IPS-11a (cell line): ENCODE results near the gene SUPT3H.

Source experiments
- H3K4me3 ChIP-seq: one replicate; pipeline ENCODE4 v1.5.1; 2013; ENCODE audit warnings: low read depth, low read length, control low read depth

The SUPT3H gene

DNA sequence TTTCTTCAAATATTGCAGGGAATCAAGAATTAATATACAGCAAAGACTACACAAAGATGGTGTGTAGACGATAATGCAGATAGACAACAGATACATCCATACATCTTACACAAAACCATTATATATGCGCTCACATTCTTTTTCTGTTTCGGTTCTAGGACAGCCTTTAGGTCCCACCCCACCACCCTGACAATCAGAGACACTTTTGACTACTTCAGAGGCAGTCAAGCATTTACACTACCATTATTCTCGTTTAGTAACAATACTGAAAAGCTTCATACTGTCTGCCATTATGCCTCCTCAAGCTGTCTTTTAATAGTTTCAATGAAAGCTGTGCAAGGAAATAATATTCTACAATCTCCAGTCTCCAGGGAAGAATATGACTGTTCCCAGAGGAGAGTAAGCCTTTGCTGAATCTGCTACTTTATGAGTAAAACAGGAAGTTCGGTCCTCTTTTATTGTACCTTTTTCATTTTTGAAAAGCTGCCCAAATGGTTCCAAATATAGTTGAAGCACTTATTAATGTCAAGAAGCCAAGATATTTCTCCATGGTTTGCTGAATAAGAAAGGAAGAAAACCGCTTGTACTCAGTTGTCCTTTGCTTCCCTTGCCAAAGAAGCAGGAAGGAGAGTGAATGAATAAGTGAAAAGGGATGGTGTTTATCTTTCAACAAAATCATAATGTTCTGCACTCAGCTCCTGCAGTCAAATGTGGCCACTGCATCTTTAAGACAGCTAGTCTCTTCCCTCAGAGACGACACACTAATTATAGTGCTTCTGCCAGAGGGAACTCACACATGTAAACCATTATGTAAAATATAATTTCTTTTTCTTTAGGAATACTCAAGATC, 521.9 kb downstream of the SUPT3H start:
- H3K4me3 ChIP-seq: no peak overlapping the region

GRCh38 chr6:44854712-44855443, 522.9 kb downstream of the SUPT3H start:
- H3K4me3 ChIP-seq: no peak overlapping the region

DNA sequence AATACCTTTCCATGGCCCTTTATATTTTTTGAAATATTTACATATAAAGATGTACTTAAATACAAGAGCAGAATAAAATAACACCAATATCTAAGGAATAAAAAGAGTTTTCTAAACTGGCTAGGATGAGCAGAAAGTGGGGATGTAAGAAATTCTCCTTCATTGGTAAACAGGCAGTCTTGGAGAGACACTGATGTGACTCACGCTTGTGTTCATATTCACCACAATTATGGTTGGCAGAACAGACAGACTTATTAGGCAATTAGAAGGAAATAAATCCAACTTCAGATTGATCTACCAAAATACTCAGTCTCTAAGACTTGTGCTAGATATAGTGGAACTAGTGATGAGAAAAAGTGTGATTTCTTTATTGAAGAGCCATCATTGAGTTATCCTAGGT, 526.6 kb downstream of the SUPT3H start:
- H3K4me3 ChIP-seq: no peak overlapping the region

DNA sequence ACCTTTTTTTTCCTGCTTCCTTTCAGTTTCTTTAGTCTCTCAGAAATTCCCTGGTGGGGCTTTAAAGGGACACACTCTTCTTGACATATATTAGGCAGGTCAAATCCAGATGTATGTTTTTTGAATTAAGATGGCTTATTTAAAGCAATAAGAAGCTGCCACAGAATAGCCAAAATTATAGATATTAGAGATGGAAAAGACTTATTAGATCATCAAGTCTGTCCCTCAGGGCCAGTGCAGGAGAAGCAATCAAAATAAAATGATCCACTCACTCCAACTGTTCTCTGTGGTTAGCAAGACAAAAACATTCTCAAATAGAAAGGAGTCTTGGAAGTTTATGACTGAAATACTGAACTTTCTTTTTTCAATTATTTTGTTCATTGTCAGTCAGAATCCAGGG, 527.4 kb downstream of the SUPT3H start:
- H3K4me3 ChIP-seq: no peak overlapping the region

GRCh38 chr6:44849806-44850205, 527.9 kb downstream of the SUPT3H start:
- H3K4me3 ChIP-seq: no peak overlapping the region

GRCh38 chr6:44843734-44844133, 534.0 kb downstream of the SUPT3H start:
- no peak overlapping the region for H3K4me3 ChIP-seq

DNA sequence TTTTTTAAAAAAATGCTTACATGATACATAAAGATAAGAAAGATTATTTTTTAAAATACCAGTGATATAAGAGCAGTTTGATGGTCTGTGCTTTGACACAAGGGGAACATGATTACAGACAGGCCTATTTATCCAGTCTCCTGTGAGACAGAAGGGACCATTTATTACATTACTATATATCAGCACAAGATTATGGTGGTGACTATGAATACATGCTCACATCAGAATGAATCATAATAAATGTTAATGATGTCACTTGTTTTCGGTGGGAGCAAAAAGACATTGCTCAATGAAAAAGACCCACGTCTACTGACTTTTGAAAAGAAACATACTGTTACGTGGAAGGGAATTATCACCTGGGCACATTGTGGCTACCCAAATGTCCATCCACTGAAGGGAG, 535.1 kb downstream of the SUPT3H start:
- no peak overlapping the region for H3K4me3 ChIP-seq

DNA sequence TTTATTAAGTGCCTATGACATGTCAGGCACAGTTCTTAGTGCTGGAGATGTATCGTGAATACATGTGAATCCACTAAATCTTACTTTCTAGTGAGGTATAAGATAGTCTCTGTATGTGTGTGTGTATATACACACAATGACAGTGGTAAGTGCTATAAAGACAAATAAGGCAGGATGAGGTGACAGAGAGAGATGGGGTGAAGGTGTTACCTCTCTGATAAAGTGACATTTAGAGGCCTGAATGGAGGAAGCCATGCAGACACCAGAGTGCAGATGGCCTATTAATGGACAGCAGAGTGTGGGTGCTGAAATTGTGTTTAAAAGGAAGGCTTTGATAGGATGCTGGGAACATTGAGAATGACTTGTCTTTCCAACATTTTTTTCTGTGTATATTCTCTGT, 535.9 kb downstream of the SUPT3H start:
- H3K4me3 ChIP-seq: no peak overlapping the region

DNA sequence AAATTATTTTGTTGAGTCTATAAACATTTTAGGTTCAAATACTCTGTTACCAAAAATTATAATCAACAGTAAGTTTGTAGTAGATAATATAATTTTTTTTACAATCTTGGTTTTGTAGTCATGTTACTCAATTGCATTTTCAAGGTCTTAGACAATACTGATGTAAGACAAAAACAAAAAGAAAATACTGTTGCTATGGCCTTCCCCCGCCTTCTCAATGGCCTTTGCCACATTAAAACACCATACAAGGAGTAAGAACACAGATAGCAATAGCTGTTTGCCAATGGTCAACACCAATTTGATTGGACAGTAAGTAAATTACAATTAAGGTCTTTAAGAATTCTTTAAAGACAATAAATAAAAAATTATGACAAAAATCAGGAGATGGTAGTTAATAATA, 540.0 kb downstream of the SUPT3H start:
- no peak overlapping the region for H3K4me3 ChIP-seq

DNA sequence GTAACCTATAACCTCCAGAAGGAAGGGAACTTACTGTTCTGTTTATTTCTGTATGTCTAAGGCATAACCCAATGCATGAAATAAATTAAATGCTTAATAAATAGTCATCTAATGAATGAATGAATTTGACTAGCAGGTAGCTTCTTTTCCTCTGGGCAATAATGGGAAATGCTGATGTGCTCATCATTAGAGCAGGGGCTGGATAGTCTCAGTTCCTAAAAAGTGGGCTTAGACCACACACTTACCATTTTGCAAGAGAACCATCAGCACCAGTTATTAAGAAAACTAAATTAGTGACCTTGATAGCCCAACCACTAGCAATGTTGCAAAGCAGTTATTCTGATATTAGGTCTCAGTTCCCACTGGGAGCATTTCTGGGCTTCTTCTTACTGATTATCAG, 540.5 kb downstream of the SUPT3H start:
- H3K4me3 ChIP-seq: no peak overlapping the region

DNA sequence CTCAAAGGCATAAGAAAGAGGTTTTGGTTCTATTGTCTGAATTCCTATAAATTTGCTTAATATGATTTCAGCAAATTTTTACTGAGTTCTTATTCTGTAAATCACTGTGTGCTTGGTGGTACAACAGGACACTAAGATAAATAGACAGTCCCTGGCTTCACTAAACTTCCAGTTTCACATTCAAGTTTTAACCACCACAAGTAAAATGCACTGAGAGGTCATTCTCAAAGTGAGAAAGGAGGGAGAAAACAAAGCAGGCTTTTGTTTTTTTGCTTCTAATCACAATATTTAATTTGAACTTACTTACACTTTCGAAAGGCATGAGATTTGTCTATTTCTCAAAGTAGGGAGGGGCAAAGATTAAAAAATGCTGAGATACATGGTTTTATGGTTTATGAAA, 544.5 kb downstream of the SUPT3H start:
- H3K4me3 ChIP-seq: no peak overlapping the region

DNA sequence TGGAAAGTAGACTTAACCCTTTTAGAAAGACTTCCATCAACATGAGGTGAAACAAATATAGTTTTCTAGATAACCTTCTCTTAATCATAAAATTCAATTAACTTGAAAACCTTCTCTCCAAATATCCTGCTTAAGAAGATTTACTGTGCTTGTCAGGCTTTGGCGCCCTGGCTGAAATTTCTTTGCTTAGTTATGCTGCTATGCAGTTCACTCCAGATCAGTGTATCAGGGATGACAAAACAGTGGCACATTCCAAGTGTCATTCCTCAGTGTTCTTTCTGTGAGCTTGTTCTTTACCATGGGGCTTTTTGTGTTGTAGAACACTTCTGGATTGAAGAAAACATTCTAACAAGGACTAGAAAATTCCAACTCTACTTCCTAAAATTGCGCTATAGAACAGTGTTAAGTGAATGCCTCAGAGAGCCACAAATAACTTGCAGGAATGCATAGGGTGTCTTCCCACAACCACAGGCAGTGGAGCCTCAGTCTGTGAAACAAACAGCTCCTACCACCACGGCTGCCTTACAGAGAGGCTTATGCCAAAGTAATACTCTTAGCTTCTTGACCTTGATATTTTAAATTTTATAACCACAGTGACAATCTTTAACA, 546.6 kb downstream of the SUPT3H start:
- no peak overlapping the region for H3K4me3 ChIP-seq

DNA sequence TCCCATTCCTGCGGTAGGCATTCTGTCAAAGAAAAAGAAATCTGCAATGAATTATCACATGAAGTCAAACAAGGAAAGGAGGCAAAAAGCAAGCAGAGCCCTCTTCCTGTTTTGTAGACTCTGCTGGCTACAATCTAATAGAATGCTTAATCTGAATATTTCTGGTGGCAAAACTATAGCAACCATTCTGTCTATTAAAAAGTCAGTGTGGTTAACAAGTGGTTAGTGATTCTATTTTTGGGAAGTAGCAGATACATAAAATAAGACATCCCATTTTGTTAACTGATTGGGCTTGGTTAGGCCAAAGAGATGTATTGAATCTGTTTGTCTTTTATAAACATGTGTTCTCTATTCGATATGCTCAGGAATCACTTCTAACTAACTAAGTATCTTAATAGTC, 547.9 kb downstream of the SUPT3H start:
- no peak overlapping the region for H3K4me3 ChIP-seq

- H3K4me3 ChIP-seq: no peak overlapping the region
Measured at GRCh38 chr6:44828780-44829179, 549.0 kb downstream of the SUPT3H start.

DNA sequence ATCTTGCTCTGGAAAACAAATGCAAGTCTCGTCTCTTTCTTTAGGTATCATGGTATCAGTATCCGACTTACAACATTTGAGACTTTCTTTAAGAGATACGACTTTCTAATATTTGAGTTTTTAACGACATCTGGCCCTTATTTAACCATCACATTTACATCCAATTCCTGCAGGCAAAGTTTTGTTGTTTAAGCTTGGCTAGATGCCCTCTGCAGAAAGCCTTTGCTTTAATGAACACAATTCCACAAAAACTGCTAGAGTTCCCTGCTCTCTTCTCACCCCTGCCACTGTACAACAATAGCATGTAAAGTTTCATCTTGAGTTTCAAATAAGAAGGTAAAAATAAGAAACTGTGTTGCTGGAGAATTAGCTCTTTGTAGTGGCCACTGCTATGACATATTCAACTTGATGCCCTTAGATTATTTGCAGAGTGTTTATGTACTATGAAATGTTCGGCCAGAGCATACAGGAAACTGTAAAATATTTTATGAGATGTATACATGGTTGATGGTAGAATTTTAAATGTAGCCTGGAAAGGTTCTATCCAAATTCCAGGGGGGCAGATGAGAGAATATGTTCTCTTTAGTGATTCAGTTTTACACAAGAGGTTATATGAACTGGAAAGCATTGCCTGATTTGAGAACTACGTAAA, 551.6 kb downstream of the SUPT3H start:
- no peak overlapping the region for H3K4me3 ChIP-seq

GRCh38 chr6:44825273-44825672, 552.5 kb downstream of the SUPT3H start:
- no peak overlapping the region for H3K4me3 ChIP-seq

DNA sequence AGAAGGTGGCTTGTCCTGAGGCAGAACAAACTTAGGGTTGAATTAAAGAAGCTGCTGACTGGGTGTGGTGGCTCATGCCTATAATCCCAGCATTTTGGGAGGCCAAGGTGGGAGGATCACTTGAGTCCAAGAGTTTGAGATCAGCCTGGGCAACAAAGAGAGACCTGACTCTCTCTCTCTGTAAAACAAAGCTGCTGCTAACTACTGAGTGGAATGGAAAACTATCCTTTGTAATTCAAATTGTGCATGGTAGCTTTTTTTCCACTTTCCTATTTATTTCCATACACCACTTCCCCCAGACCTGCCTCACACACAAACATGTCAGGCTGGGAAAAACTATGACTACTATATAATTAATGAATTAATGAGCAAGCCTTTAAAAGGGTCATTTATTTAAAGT, 553.2 kb downstream of the SUPT3H start:
- H3K4me3 ChIP-seq: no peak overlapping the region

- no peak overlapping the region for H3K4me3 ChIP-seq
Measured at GRCh38 chr6:44820759-44821158, 557.0 kb downstream of the SUPT3H start.

- H3K4me3 ChIP-seq: no peak overlapping the region
Measured at GRCh38 chr6:44820321-44820720, 557.4 kb downstream of the SUPT3H start.

- no peak overlapping the region for H3K4me3 ChIP-seq
Measured at GRCh38 chr6:44811456-44811855, 566.3 kb downstream of the SUPT3H start.

DNA sequence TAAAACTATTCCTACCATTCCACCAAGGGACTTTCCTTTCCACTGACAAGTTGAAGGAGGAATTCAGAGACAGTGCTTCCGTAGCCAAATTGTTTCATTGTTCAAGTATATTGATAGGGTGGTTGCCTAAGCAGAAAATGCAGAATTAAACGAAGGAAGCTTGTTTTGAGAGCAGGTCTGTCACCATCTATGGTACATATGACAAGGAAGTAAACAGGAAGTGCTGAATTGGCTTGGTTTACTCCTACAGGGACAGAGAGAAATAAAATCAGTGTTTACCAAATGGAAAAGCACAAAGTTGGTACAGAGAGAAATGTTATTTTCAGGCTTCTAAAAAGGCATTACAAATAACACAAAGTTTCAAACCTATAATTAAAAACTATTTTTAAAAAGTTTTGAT, 568.5 kb downstream of the SUPT3H start:
- H3K4me3 ChIP-seq: no peak overlapping the region
